ENCODE measurements around the gene LANCL3. TPM values are rescaled to one million over a fixed set of nuclear protein-coding genes. Genes with fewer than 3 reads are reported as not detected.

LANCL3 gene
- total and polyA plus RNA-seq, 2 donors (not counting 1 experiment from before 2014, with no cell fraction given), result 0.04 to 0.12 TPM

- Mint-ChIP-seq H3K4me1 (no peaks in the 10 kb centered on the region), H3K27ac (no peak overlapping the region), H3K27me3 (no peaks in the 10 kb centered on the region), H3K9me3 (ENCODE audit: insufficient read depth) (no peaks in the 10 kb centered on the region), H3K4me3 (no peak overlapping the region)
- Histone ChIP-seq H3K36me3 (replicated peaks in 1 of 2; ENCODE audit: control extremely low read depth in 1 of 2, control insufficient read depth in 1 of 2, extremely low read depth in 1 of 2, insufficient read depth in 2 of 2, low read length in 1 of 2) (no peaks in the 10 kb centered on the region), H3K9ac (ENCODE audit: low read length) (no peak overlapping the region), H2AFZ (ENCODE audit: insufficient read depth, low read depth, low read length, poor library complexity, severe bottlenecking) (no peak overlapping the region), H3K27me3 (replicated peaks in 1 of 4; ENCODE audit: control extremely low read depth in 1 of 4, control insufficient read depth in 3 of 4, insufficient read depth in 4 of 4, low read length in 3 of 4) (peaks cover 0 to 3% (median 0%) of the 10 kb centered on the region in 4 experiments), H3K4me1 (ENCODE audit: control insufficient read depth in 2 of 2, insufficient read depth in 2 of 2, low read length in 2 of 2) (no peaks in the 10 kb centered on the region), H3K4me2 (replicated peaks; ENCODE audit: low read depth, low read length, poor library complexity, severe bottlenecking) (no peak overlapping the region), H3K9me3 (ENCODE audit: control extremely low read depth in 1 of 3, control insufficient read depth in 2 of 3, insufficient read depth in 1 of 3, low read length in 2 of 3) (no peaks in the 10 kb centered on the region), H3K27ac (ENCODE audit: low read length in 2 of 2) (no peak overlapping the region), H4K20me1 (ENCODE audit: control insufficient read depth, insufficient read depth, low read length, poor library complexity, severe bottlenecking) (no peaks in the 10 kb centered on the region), H3K79me2 (ENCODE audit: control insufficient read depth, insufficient read depth, low read length) (no peaks in the 10 kb centered on the region), H3K4me3 (ENCODE audit: control extremely low read depth in 1 of 5, extremely low read depth in 1 of 5, insufficient read depth in 1 of 5, low read depth in 2 of 5, low read length in 4 of 5) (no peak overlapping the region)
- intact Hi-C loops (cut with micrococcal nuclease), result no loop called here
- ChIA-PET POLR2A (no interaction called here), CTCF (no interaction called here)
- no peak for TF ChIP-seq CTCF (IDR thresholded peaks at IDR 0.05)
- TF ChIP-seq EZH2 (IDR thresholded peaks at IDR 0.05; ENCODE audit: borderline replicate concordance, insufficient read depth, low read depth, low read length, poor library complexity, severe bottlenecking), result no peak
- ATAC-seq (ENCODE audit: low read depth), result no peak
- WGBS (ENCODE audit: insufficient coverage), result no CpG with 5 or more reads among the region's 3 CpGs
- no peak for DNase-seq
Observed at GRCh38 chrX:37711991-37712390, 140.5 kb downstream of the LANCL3 start.

- TF ChIP-seq CTCF (IDR thresholded peaks at IDR 0.05), result no peak
- TF ChIP-seq EZH2 (IDR thresholded peaks at IDR 0.05; ENCODE audit: borderline replicate concordance, insufficient read depth, low read depth, low read length, poor library complexity, severe bottlenecking), result no peak
- no peaks in the 10 kb centered on the region for H3K79me2 ChIP-seq (ENCODE audit: control insufficient read depth, insufficient read depth, low read length)
Observed at GRCh38 chrX:37712458-37712857, 141.0 kb downstream of the LANCL3 start.

More at GRCh38 chrX:37712458-37712857, 141.0 kb downstream of the LANCL3 start:
- no peak overlapping the region for H3K27ac Mint-ChIP-seq
- no peak overlapping the region for H3K4me2 ChIP-seq (replicated peaks; ENCODE audit: low read depth, low read length, poor library complexity, severe bottlenecking)
- intact Hi-C loops (cut with micrococcal nuclease), result no loop called here
- H3K4me1 ChIP-seq (ENCODE audit: control insufficient read depth in 2 of 2, insufficient read depth in 2 of 2, low read length in 2 of 2), result no peaks in the 10 kb centered on the region
- H4K20me1 ChIP-seq (ENCODE audit: control insufficient read depth, insufficient read depth, low read length, poor library complexity, severe bottlenecking), result no peaks in the 10 kb centered on the region
- H2AFZ ChIP-seq (ENCODE audit: insufficient read depth, low read depth, low read length, poor library complexity, severe bottlenecking), result no peak overlapping the region
- H3K27me3 Mint-ChIP-seq, result no peaks in the 10 kb centered on the region
- ATAC-seq (ENCODE audit: low read depth) (no peak), DNase-seq (no peak)
- no peaks in the 10 kb centered on the region for H3K4me1 Mint-ChIP-seq
- CTCF ChIA-PET, result no interaction called here
- no peak overlapping the region for H3K4me3 Mint-ChIP-seq
- no peak overlapping the region for H3K27ac ChIP-seq (ENCODE audit: low read length in 2 of 2)
- H3K36me3 ChIP-seq (replicated peaks in 1 of 2; ENCODE audit: control extremely low read depth in 1 of 2, control insufficient read depth in 1 of 2, extremely low read depth in 1 of 2, insufficient read depth in 2 of 2, low read length in 1 of 2), result no peaks in the 10 kb centered on the region
- H3K4me3 ChIP-seq (ENCODE audit: control extremely low read depth in 1 of 5, extremely low read depth in 1 of 5, insufficient read depth in 1 of 5, low read depth in 2 of 5, low read length in 4 of 5), result no peak overlapping the region
- 86% methylated on average over 1 of the region's 3 CpGs for WGBS (ENCODE audit: insufficient coverage)
- peaks cover 0 to 3% (median 0%) of the 10 kb centered on the region in 4 experiments for H3K27me3 ChIP-seq (replicated peaks in 1 of 4; ENCODE audit: control extremely low read depth in 1 of 4, control insufficient read depth in 3 of 4, insufficient read depth in 4 of 4, low read length in 3 of 4)
- no peak overlapping the region for H3K9ac ChIP-seq (ENCODE audit: low read length)
- POLR2A ChIA-PET, result no interaction called here
- H3K9me3 Mint-ChIP-seq (ENCODE audit: insufficient read depth), result no peaks in the 10 kb centered on the region
- no peaks in the 10 kb centered on the region for H3K9me3 ChIP-seq (ENCODE audit: control extremely low read depth in 1 of 3, control insufficient read depth in 2 of 3, insufficient read depth in 1 of 3, low read length in 2 of 3)

Data from B cell (primary cell).